ENCODE measurements around the gene MET.

Gene MET

DNA sequence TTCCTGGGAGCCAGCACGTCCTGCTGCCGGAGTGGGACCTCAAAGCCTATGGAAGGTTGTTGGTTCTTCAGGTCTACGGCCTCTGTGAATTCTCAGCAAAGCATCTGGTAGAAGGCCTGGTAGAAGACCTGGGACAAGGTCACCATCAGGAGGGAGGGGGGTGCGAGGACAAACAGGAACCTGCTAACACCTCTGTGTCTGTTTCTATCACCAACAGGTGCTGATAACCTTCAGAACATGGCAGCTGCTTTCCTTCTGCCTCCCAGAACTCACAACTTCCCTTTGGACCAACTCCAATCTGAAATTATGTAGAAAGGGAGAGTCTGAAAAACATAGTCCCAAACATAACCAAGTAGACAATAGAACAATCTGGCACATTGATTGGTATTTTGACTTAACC is 8.3 kb upstream of the MET start:
- no peak for DNase-seq (ENCODE audit: low read depth)
- H3K4me3 ChIP-seq (ENCODE audit: low read depth, low read length), result no peak overlapping the region
- TF ChIP-seq, protein P1, sequence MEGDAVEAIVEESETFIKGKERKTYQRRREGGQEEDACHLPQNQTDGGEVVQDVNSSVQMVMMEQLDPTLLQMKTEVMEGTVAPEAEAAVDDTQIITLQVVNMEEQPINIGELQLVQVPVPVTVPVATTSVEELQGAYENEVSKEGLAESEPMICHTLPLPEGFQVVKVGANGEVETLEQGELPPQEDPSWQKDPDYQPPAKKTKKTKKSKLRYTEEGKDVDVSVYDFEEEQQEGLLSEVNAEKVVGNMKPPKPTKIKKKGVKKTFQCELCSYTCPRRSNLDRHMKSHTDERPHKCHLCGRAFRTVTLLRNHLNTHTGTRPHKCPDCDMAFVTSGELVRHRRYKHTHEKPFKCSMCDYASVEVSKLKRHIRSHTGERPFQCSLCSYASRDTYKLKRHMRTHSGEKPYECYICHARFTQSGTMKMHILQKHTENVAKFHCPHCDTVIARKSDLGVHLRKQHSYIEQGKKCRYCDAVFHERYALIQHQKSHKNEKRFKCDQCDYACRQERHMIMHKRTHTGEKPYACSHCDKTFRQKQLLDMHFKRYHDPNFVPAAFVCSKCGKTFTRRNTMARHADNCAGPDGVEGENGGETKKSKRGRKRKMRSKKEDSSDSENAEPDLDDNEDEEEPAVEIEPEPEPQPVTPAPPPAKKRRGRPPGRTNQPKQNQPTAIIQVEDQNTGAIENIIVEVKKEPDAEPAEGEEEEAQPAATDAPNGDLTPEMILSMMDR (IDR thresholded peaks at IDR 0.05; ENCODE audit: insufficient read depth, low read depth, low read length, missing control alignments), result no peak

DNA sequence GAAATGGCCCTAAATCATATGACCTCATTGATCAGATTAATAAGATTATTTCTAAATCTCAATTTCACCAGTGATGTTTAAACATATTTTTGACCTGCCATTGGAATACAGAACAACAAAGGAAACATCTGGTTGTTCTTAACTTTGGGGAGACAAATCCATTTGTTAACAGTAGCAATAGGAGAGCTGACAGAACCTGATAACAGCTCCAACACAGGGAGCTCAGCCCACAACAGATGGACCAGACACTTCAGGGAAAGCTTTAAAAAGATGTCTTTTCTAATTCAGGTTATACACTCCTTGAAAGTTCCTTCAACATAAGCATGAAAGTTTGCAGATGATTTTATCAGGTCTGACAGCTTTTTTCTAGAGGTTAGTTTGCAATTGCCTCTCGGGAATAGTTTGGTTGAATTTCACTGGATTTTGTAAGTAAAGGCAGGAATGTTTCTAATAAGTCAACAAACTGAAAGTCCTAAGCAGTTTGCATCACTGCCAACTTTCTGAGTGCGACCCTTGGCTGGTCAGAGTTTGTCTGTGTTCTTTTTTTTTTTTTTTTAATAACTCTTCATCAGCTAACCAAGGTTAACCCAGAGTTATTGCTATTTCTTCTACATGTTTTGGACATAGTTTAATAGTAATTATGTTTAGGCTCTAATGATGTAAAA is 6.5 kb upstream of the MET start:
- DNase-seq (ENCODE audit: low read depth), result no peak
- H3K4me3 ChIP-seq (ENCODE audit: low read depth, low read length), result no peak overlapping the region
- TF ChIP-seq, protein P1 (IDR thresholded peaks at IDR 0.05; ENCODE audit: insufficient read depth, low read depth, low read length, missing control alignments), result no peak

DNA sequence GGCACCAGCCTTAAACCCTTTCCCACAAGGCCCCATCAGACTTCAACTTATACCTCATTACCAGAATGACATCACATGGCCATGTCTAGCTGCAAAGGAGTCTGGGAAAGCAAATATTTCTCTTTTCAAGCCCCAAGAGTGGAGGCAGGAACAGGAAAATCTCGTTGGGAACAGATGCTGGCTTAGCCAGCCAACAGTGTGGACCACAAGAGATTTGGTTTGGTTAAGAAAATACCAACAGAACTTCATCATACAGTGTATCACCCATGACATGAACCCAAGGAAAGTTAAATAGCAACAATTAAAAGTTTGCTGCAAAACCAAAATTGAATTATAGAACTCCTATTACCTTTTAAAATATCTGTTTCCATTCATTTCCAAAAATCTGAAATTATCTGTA is 2.2 kb upstream of the MET start:
- no peak for DNase-seq (ENCODE audit: low read depth)
- no peak overlapping the region for H3K4me3 ChIP-seq (ENCODE audit: low read depth, low read length)
- TF ChIP-seq, protein P1 (IDR thresholded peaks at IDR 0.05; ENCODE audit: insufficient read depth, low read depth, low read length, missing control alignments), result no peak

DNA sequence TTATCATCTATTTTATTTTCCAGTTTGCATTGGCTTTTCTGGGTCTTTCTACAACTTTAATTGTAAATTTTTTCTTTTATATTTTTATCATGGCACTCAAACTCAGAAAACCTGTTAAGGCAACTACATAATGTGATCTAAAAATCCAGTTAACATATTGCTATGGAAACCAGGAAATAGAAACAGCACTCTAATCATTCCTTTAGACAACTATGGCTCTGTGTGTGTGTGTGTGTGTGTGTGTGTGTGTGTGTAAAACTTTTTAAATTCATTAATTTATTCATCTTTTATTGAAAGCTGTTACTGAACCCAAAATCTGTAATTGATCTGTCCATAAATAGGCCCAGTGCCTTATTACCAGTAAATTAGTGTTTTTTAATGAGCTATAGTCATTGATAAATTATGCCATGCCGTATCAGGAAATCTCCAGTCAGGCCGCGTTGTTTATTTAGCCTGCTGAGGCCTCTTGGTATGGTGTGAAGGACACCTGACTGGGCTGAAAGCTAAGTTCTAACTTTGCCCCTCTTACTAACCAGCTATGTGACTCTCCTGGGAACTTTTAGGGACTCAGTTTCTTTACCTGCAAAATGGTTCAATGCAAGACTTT is 1.5 kb upstream of the MET start:
- TF ChIP-seq, protein P1 (IDR thresholded peaks at IDR 0.05; ENCODE audit: insufficient read depth, low read depth, low read length, missing control alignments), result no peak
- no peak overlapping the region for H3K4me3 ChIP-seq (ENCODE audit: low read depth, low read length)
- DNase-seq (ENCODE audit: low read depth), result no peak

DNA sequence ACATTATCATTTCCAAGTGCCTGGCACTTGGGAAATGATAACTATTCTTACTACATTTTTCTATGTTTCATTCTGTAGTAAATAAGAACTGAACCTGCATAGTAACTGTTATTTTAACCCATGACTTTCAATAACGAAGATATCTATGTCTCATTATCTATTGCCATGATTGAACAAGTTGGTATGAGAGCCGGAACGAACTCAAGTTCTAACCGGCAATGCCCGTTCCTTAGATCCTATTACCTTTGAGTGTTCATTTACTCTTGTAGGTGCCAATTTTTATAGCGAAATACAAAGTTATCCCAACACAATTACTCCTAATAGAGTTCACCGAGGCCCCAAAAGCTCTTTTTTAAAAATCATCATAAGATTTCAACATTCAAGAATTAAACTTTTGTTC is 885 bp upstream of the MET start:
- no peak for DNase-seq (ENCODE audit: low read depth)
- TF ChIP-seq, protein P1 (IDR thresholded peaks at IDR 0.05; ENCODE audit: insufficient read depth, low read depth, low read length, missing control alignments), result no peak
- H3K4me3 ChIP-seq (ENCODE audit: low read depth, low read length), result no peak overlapping the region; the same call in 1 of the 2 replicates

DNA sequence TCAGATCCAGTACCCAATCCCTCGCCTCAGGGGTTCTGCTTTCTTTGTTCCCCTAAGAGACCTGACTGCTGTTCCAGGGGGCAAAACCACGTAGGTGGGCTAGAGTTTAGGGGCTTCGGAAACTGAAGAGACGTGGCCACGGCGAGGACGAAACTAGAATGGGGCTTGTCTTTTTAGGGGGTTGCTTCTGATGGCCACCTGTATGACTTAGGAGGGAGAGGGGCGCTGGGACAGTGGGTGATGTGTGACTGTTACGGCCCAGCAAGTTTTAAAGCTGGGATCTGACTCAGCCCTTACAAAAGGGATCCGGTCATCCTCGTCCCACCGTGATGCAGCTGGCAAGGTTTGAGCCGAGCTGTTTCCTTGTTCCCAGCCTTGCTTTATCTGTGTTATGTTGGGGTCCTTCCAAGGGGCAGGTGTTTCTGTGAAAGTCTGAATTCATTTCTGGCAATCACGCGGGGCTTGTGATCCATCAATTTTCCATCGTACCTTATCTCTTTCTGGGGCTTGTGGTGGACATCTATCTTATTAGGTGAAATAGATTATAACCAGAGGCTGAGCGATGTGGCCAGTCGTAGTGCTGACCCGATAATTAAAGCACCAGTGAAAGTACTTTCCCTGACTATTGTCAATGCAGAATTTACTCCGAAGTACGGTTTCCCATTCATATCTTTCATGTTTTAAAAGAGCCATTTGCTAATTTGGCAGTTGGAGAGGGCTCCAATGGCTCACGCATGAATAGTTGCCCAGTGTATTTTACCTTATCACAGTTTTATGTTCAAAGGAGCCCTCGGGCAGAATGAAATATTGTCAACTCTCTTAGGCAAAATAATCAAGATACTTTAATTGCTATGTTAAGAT is 830 bp downstream of the MET start:
- no peak for DNase-seq (ENCODE audit: low read depth)
- no peak overlapping the region for H3K4me3 ChIP-seq (ENCODE audit: low read depth, low read length)
- TF ChIP-seq, protein P1 (IDR thresholded peaks at IDR 0.05; ENCODE audit: insufficient read depth, low read depth, low read length, missing control alignments), result no peak
